Neural progenitor cell (in vitro differentiated cells): ENCODE data around the gene SRGAP3.

ENCODE experiments used
- CTCF ChIP-seq: fragments of 200-600 bp; sonication (generic); IDR thresholded peaks from 2 replicates; pipeline ENCODE4 v1.5.1; 2017; ENCODE audit warnings: antibody characterized with exemption, mild to moderate bottlenecking
- EZH2 ChIP-seq: fragments of 200-600 bp; sonication (generic); IDR thresholded peaks from 2 replicates; pipeline ENCODE4 v1.6.1; 2017; ENCODE audit warnings: antibody characterized with exemption, mild to moderate bottlenecking, moderate library complexity

- TF ChIP-seq CTCF (no peak), EZH2 (no peak)
Measured at GRCh38 chr3:9224490-9224889, 25.0 kb downstream of the SRGAP3 start.
